K562 (cell line): ENCODE results near the gene SNX33. TPM values are rescaled to one million over a fixed set of nuclear protein-coding genes. Genes with fewer than 3 reads are reported as not detected.
A peak's percentile ranks its signal among the peaks of the same experiment; 100 is the strongest.

Experiments used
- CTCF ChIP-seq, 3 experiments: IDR thresholded peaks in 2 of 3; conservative IDR thresholded peaks in 1 of 3; 2 replicates each; pipeline ENCODE4 v1.5.1; 2011 to 2012; ENCODE audit warnings: low read length in 3 of 3, mild to moderate bottlenecking in 3 of 3, control low read depth in 2 of 3, improper control_type of control experiment in 1 of 3, inconsistent platforms in 1 of 3, low read depth in 1 of 3, mixed read lengths in 1 of 3, moderate library complexity in 1 of 3; ENCODE audit not compliant: insufficient read depth in 2 of 3
- ETV1 ChIP-seq: fragments of 450-650 bp; conservative IDR thresholded peaks from 2 replicates; pipeline ENCODE4 v1.6.1; 2016; ENCODE audit warnings: missing genetic modification characterization, control low read depth, low read depth, missing compliant biosample characterization
- FOXJ3 ChIP-seq: sonication (generic); formaldehyde crosslinking; IDR thresholded peaks from 2 replicates; pipeline ENCODE4 v1.4.0; 2020; ENCODE audit warnings: mild to moderate bottlenecking, missing genetic modification reagents
- GTF2E2 ChIP-seq: fragments of 200-800 bp; sonication (Bioruptor generic); IDR thresholded peaks from 2 replicates; pipeline ENCODE4 v1.6.1; 2016; ENCODE audit warnings: missing genetic modification characterization, missing compliant biosample characterization
- HCFC1 ChIP-seq: IDR thresholded peaks from 2 replicates; pipeline ENCODE4 v1.6.1; 2012; ENCODE audit warnings: low read depth, low read length, improper control_type of control experiment
- KDM2B ChIP-seq: fragments of 250-450 bp; sonication (Bioruptor Pico); IDR thresholded peaks from 2 replicates; pipeline ENCODE4 v1.8.0; 2021; ENCODE audit warnings: mild to moderate bottlenecking, moderate library complexity
- MAFF ChIP-seq: IDR thresholded peaks from 2 replicates; pipeline ENCODE4 v1.6.1; 2012; ENCODE audit warnings: low read length, improper control_type of control experiment
- MEF2D ChIP-seq: conservative IDR thresholded peaks from 2 replicates; pipeline ENCODE4 v1.6.1; 2016; ENCODE audit warnings: low read depth, missing genetic modification characterization, missing compliant biosample characterization
- NBN ChIP-seq: fragments of 450-650 bp; IDR thresholded peaks from 2 replicates; pipeline ENCODE4 v1.6.1; 2016; ENCODE audit warnings: low read depth, mild to moderate bottlenecking
- NR2C1 ChIP-seq, 2 experiments: fragments of 450-650 bp; IDR thresholded peaks; 2 replicates each; pipeline ENCODE4 v1.6.1; 2017; ENCODE audit warnings: mild to moderate bottlenecking in 2 of 2, antibody characterized with exemption in 1 of 2, inconsistent platforms in 1 of 2, missing compliant biosample characterization in 1 of 2, missing genetic modification characterization in 1 of 2
- PHF21A ChIP-seq: fragments of 450-650 bp; IDR thresholded peaks from 2 replicates; pipeline ENCODE4 v1.6.1; 2017; ENCODE audit warnings: low read depth, borderline replicate concordance
- POLR2A ChIP-seq: fragments of 450-650 bp; conservative IDR thresholded peaks from 2 replicates; pipeline ENCODE4 v1.6.1; 2016
- PRMT5 ChIP-seq: sonication (generic); formaldehyde crosslinking; IDR thresholded peaks from 2 replicates; pipeline ENCODE4 v1.5.0; 2020; ENCODE audit warnings: missing genetic modification reagents
- SMAD3 ChIP-seq: fragments of 450-650 bp; formaldehyde crosslinking; conservative IDR thresholded peaks from 2 replicates; pipeline ENCODE4 v1.4.0; 2020; ENCODE audit warnings: mild to moderate bottlenecking
- SMARCE1 ChIP-seq: fragments of 450-650 bp; IDR thresholded peaks from 2 replicates; pipeline ENCODE4 v1.7.1; 2016; ENCODE audit warnings: mild to moderate bottlenecking
- TBP ChIP-seq: optimal IDR thresholded peaks from 2 replicates; pipeline ENCODE3; 2011; ENCODE audit warnings: low read depth, low read length, improper control_type of control experiment
- TFAP4 ChIP-seq: sonication (generic); formaldehyde crosslinking; IDR thresholded peaks from 2 replicates; pipeline ENCODE4 v1.8.0; 2022; ENCODE audit warnings: missing genetic modification reagents, mild to moderate bottlenecking, moderate library complexity, borderline replicate concordance
- U2AF1 ChIP-seq: fragments of 200-400 bp; formaldehyde crosslinking; optimal IDR thresholded peaks from 2 replicates; pipeline ENCODE3; 2017; ENCODE audit warnings: mild to moderate bottlenecking, low read depth, low read length, moderate library complexity
- ZBED1 ChIP-seq: IDR thresholded peaks from 2 replicates; pipeline ENCODE4 v1.6.1; 2014
- ZKSCAN8 ChIP-seq: fragments of 200-800 bp; sonication (Bioruptor generic); IDR thresholded peaks from 2 replicates; pipeline ENCODE4 v1.6.1; 2016; ENCODE audit warnings: missing genetic modification characterization, missing compliant biosample characterization
- ZNF140 ChIP-seq: fragments of 250-450 bp; sonication (Bioruptor Pico); IDR thresholded peaks from 2 replicates; pipeline ENCODE4 v1.8.0; 2021; ENCODE audit warnings: moderate library complexity, mild to moderate bottlenecking, inconsistent platforms
- ZNF263 ChIP-seq: sonication (generic); formaldehyde crosslinking; IDR thresholded peaks from 2 replicates; pipeline ENCODE4 v1.8.0; 2022; ENCODE audit warnings: mild to moderate bottlenecking, missing genetic modification reagents, borderline replicate concordance
- ZNF518B ChIP-seq: fragments of 250-450 bp; sonication (Bioruptor Pico); IDR thresholded peaks from 2 replicates; pipeline ENCODE4 v1.5.0; 2021; ENCODE audit warnings: mild to moderate bottlenecking, moderate library complexity
- polyA plus RNA-seq, 8 experiments: library from polyadenylated mRNA; depleted of rRNA in 4 of 8; stranded (reverse) in 5 of 8; unstranded in 3 of 8; fragments of >200 nt; fragmentation: Nextera tagmentation in 2 of 8; fragmentation: Illumina TruSeq in 1 of 8; extraction: Ambion mirVana in 2 of 8; extraction: Trizol in 1 of 8; gene quantifications; 2 replicates each; pipeline versions ENCODE4 v1.2.1 to v1.2.3, GENCODE V29; 2011 to 2014; ENCODE audit warnings: inconsistent platforms in 1 of 8, missing spikeins in 1 of 8
- total RNA-seq, 7 experiments: library from RNA; depleted of rRNA in 6 of 7; stranded (reverse); fragments of >200 nt in 6 of 7; fragmentation: Illumina TruSeq in 2 of 7; extraction: Trizol in 2 of 7; gene quantifications; 2 replicates each; pipeline versions ENCODE4 v1.2.1 to v1.2.3, GENCODE V29; 2011 to 2021; ENCODE audit warnings: low replicate concordance in 1 of 7

SNX33 gene
- total and polyA plus RNA-seq, 9 of the 15 experiments (the other 6 are each of a cell fraction or from before 2014, with no cell fraction given), result 1.4 to 14.1 (median 8.2) TPM

GRCh38 chr15:75647370-75648155, at the start of gene SNX33 (continued):
- no peak for TF ChIP-seq ZNF140
- TF ChIP-seq ZNF263 (CRISPR knock-in tag), result peak; percentile 90
- TF ChIP-seq FOXJ3, result no peak
- TF ChIP-seq NR2C1 (IDR thresholded peaks at IDR 0.05), result no peak
- no peak for TF ChIP-seq NR2C1 (tag; IDR thresholded peaks at IDR 0.05)
- TF ChIP-seq CTCF (IDR thresholded peaks at IDR 0.05 in 2 of 3, conservative IDR thresholded peaks at IDR 0.05 in 1 of 3; ENCODE audit: insufficient read depth in 2 of 3, low read depth in 1 of 3, low read length in 3 of 3), result peak; percentile 64 to 76 (median 69)
- TF ChIP-seq POLR2A, result peak; percentile 75
- TF ChIP-seq GTF2E2 (tag), result no peak
- TF ChIP-seq HCFC1, result 0 out of 2 replicates have a peak, but pooled peaks have one; percentile 29
- TF ChIP-seq NBN, result no peak; the same call in none of the 2 replicates
- no peak for TF ChIP-seq MAFF
- TF ChIP-seq TFAP4 (CRISPR knock-in tag), result peak; percentile 89
- no peak for TF ChIP-seq U2AF1
- TF ChIP-seq ZBED1, result no peak
- no peak for TF ChIP-seq SMAD3 (CRISPR knock-in tag)
- TF ChIP-seq SMARCE1, result no peak
- TF ChIP-seq ETV1 (tag), result no peak
- TF ChIP-seq TBP, result peak; percentile 42
- no peak for TF ChIP-seq PRMT5
- TF ChIP-seq MEF2D (tag), result no peak
- no peak for TF ChIP-seq ZKSCAN8 (CRISPR knock-in tag)
- TF ChIP-seq KDM2B (CRISPR knock-in tag), result no peak
- peak; percentile 59; the same call in 1 of the 2 replicates for TF ChIP-seq PHF21A
- TF ChIP-seq ZNF518B, result no peak
